GM21515 (cell line): ENCODE data around the gene SLC1A3.

ENCODE experiments used
- ATAC-seq: cut with Tn5 transposase; IDR thresholded peaks from one replicate; pipeline ENCODE4 v1.9.1; 2021; ENCODE audit not compliant: unreplicated experiment

Gene SLC1A3

GRCh38 chr5:36654564-36654963 is 48.2 kb downstream of the SLC1A3 start:
- no peak for ATAC-seq

- ATAC-seq = no peak
Measured at GRCh38 chr5:36655161-36655560, 48.8 kb downstream of the SLC1A3 start.

GRCh38 chr5:36656556-36656955 is 50.1 kb downstream of the SLC1A3 start:
- no peak for ATAC-seq

GRCh38 chr5:36657563-36657995 is 51.2 kb downstream of the SLC1A3 start:
- no peak for ATAC-seq

GRCh38 chr5:36658038-36658756 is 51.8 kb downstream of the SLC1A3 start:
- no peak for ATAC-seq

GRCh38 chr5:36659411-36659810 is 53.0 kb downstream of the SLC1A3 start:
- no peak for ATAC-seq

GRCh38 chr5:36660397-36661049 is 54.1 kb downstream of the SLC1A3 start:
- ATAC-seq = no peak

- no peak for ATAC-seq
Measured at GRCh38 chr5:36661456-36662220, 55.2 kb downstream of the SLC1A3 start.

- no peak for ATAC-seq
Measured at GRCh38 chr5:36662291-36662851, 56.0 kb downstream of the SLC1A3 start.

GRCh38 chr5:36664766-36665165 is 58.4 kb downstream of the SLC1A3 start:
- no peak for ATAC-seq

- ATAC-seq = no peak
Measured at GRCh38 chr5:36665628-36666027, 59.2 kb downstream of the SLC1A3 start.

- ATAC-seq = no peak
Measured at GRCh38 chr5:36666274-36666673, 59.9 kb downstream of the SLC1A3 start.

- no peak for ATAC-seq
Measured at GRCh38 chr5:36666986-36667385, 60.6 kb downstream of the SLC1A3 start.

GRCh38 chr5:36667824-36668223 is 61.4 kb downstream of the SLC1A3 start:
- ATAC-seq = no peak

GRCh38 chr5:36669015-36669651 is 62.7 kb downstream of the SLC1A3 start:
- ATAC-seq = no peak

- ATAC-seq = no peak
Measured at GRCh38 chr5:36670548-36670947, 64.1 kb downstream of the SLC1A3 start.

- ATAC-seq = no peak
Measured at GRCh38 chr5:36675282-36675681, 68.9 kb downstream of the SLC1A3 start.

GRCh38 chr5:36679221-36679989 is 73.0 kb downstream of the SLC1A3 start:
- no peak for ATAC-seq

GRCh38 chr5:36680066-36680465 is 73.7 kb downstream of the SLC1A3 start:
- no peak for ATAC-seq

- ATAC-seq = no peak
Measured at GRCh38 chr5:36681711-36682110, 75.3 kb downstream of the SLC1A3 start.
